ENCODE data around the gene LTA. TPM values are rescaled to one million over a fixed set of nuclear protein-coding genes. Genes with fewer than 3 reads are reported as not detected.

Gene LTA
- total RNA-seq, 2 donors from 2014 or later, result not detected

DNA sequence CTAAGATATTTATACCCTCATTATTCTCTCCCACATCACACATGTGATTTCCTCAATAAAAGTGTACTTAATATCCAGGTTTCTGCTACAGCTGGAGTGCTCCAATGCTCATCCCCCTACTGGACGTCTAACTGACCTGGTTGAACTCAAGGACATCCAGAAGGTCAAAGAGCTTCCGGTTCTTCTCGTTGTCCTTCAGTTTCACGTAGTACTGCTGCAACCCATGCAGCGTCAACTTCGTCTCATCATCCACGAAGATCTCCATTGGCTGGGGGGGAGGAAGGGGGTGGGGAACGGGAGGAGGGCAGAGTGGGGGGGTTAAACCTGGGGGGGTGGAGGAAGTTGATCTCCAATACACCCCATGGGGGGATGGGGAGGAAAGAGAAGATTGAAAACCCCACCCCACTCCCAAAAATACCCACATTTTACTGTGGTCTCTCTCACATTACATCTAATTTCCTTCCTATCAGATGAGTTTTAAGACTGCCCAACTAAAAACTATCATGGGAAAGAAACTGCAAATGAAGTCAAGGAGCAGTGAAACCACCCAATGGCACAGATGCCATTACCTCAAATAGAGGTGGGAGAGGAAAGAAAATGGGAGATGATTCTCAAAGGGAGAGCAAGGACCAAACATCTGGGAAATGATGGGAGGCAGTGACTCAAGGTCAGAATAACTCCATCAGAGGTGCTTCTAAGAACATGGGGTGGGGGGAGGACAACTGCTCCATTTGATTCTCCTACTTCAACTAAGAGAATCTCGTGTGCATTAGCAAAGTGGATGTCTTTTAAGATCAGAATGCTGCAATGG is 39.2 kb upstream of the LTA start:
- Histone ChIP-seq H3K4me1 (ENCODE audit: control insufficient read depth in 1 of 2, low read depth in 2 of 2) (no peaks in the 10 kb centered on the region), H3K36me3 (peaks cover 63% of the 10 kb centered on the region), H3K27ac (no peak overlapping the region), H3K4me3 (no peak overlapping the region), H3K9me3 (no peaks in the 10 kb centered on the region), H3K27me3 (replicated peaks; ENCODE audit: insufficient read depth) (no peaks in the 10 kb centered on the region)
- TF ChIP-seq, protein P1, sequence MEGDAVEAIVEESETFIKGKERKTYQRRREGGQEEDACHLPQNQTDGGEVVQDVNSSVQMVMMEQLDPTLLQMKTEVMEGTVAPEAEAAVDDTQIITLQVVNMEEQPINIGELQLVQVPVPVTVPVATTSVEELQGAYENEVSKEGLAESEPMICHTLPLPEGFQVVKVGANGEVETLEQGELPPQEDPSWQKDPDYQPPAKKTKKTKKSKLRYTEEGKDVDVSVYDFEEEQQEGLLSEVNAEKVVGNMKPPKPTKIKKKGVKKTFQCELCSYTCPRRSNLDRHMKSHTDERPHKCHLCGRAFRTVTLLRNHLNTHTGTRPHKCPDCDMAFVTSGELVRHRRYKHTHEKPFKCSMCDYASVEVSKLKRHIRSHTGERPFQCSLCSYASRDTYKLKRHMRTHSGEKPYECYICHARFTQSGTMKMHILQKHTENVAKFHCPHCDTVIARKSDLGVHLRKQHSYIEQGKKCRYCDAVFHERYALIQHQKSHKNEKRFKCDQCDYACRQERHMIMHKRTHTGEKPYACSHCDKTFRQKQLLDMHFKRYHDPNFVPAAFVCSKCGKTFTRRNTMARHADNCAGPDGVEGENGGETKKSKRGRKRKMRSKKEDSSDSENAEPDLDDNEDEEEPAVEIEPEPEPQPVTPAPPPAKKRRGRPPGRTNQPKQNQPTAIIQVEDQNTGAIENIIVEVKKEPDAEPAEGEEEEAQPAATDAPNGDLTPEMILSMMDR (IDR thresholded peaks at IDR 0.05), result no peak
- DNase-seq (ENCODE audit: low spot score), result no peak
- ATAC-seq (ENCODE audit: insufficient number of reproducible peaks, low FRiP score, low read depth), result no peak

DNA sequence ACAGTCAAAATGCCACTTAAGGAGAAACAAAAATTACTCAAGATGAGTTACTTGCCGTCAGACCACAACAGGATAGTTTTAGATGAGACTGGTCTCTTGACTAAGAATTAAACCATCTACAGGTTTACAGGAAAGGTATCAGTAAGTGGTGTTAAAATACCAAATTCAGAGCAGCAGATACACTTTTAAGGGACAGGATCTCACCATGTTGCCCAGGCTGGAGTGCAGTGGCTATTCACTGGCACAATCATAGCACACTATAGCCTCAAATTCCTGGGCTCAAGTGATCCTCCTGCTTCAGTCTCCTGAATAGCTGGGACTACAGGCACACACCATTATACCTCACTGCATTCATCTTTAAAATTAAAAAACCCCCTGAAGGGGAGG is 38.6 kb upstream of the LTA start:
- TF ChIP-seq, protein P1 (IDR thresholded peaks at IDR 0.05), result no peak
- Histone ChIP-seq H3K27ac (no peak overlapping the region), H3K4me1 (ENCODE audit: control insufficient read depth in 1 of 2, low read depth in 2 of 2) (peaks cover 0 to 2% of the 10 kb centered on the region in 2 donors), H3K27me3 (replicated peaks; ENCODE audit: insufficient read depth) (no peaks in the 10 kb centered on the region), H3K4me3 (no peak overlapping the region), H3K36me3 (peaks cover 67% of the 10 kb centered on the region), H3K9me3 (no peaks in the 10 kb centered on the region)
- DNase-seq (ENCODE audit: low spot score) (no peak), ATAC-seq (ENCODE audit: insufficient number of reproducible peaks, low FRiP score, low read depth) (no peak)

DNA sequence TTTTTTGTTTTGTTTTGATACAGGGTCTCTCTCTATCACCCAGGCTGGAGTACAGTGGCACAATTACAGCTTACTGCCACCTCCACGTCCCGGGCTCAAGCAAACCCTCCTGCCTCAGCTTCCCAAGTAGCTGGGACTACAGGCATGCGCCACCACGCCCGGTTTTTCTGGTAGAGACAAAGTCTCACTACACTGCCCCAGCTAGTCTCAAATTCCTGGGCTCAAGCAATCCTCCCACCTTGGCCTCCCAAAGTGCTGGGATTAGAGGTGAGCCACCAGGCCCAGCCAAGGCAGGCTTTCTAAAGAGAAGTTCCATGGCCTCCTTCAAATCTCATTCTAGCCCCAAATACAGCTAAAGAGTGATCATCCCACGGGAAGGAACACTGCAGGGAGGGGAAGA is 38.1 kb upstream of the LTA start:
- TF ChIP-seq, protein P1 (IDR thresholded peaks at IDR 0.05), result no peak
- ATAC-seq (ENCODE audit: insufficient number of reproducible peaks, low FRiP score, low read depth), result no peak
- H3K9me3 ChIP-seq, result no peaks in the 10 kb centered on the region
- H3K27ac ChIP-seq, result no peak overlapping the region
- DNase-seq (ENCODE audit: low spot score), result no peak
- no peaks in the 10 kb centered on the region for H3K27me3 ChIP-seq (replicated peaks; ENCODE audit: insufficient read depth)
- peaks cover 2 to 7% of the 10 kb centered on the region in 2 donors for H3K4me1 ChIP-seq (ENCODE audit: control insufficient read depth in 1 of 2, low read depth in 2 of 2)
- H3K4me3 ChIP-seq, result no peak overlapping the region
- H3K36me3 ChIP-seq, result peaks cover 73% of the 10 kb centered on the region

DNA sequence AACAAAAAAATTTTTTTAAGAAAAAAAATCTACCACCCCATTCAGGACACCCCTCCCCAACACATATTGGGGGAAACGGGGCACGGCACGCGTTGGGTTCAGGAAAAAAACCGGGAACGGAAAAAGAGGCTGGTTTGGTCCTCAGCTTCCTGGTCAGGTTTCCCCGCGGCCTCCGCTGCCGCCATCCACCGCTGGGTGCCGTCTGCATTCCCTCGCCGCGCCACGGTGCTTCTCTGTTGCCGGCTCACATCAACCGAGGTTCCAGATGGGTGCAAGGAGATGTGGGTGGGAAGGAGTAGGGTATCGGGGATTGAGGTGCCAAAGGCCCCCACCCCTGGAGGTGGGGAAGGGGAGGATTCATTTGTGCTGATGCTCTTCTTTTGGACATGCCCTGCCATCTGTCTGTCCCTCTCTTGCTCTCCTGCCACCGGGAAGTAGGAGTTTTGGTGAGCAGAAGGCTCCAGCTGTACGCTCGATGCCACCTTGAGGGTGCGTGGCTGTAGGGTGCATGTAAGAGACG is 37.5 kb upstream of the LTA start:
- DNase-seq (ENCODE audit: low spot score), result no peak
- H3K27me3 ChIP-seq (replicated peaks; ENCODE audit: insufficient read depth), result no peaks in the 10 kb centered on the region
- TF ChIP-seq, protein P1 (IDR thresholded peaks at IDR 0.05), result no peak
- no peaks in the 10 kb centered on the region for H3K9me3 ChIP-seq
- no peak overlapping the region for H3K4me3 ChIP-seq
- no peak for ATAC-seq (ENCODE audit: insufficient number of reproducible peaks, low FRiP score, low read depth)
- peaks cover 77% of the 10 kb centered on the region for H3K36me3 ChIP-seq
- peaks cover 7 to 13% of the 10 kb centered on the region in 2 donors for H3K4me1 ChIP-seq (ENCODE audit: control insufficient read depth in 1 of 2, low read depth in 2 of 2)
- no peak overlapping the region for H3K27ac ChIP-seq

DNA sequence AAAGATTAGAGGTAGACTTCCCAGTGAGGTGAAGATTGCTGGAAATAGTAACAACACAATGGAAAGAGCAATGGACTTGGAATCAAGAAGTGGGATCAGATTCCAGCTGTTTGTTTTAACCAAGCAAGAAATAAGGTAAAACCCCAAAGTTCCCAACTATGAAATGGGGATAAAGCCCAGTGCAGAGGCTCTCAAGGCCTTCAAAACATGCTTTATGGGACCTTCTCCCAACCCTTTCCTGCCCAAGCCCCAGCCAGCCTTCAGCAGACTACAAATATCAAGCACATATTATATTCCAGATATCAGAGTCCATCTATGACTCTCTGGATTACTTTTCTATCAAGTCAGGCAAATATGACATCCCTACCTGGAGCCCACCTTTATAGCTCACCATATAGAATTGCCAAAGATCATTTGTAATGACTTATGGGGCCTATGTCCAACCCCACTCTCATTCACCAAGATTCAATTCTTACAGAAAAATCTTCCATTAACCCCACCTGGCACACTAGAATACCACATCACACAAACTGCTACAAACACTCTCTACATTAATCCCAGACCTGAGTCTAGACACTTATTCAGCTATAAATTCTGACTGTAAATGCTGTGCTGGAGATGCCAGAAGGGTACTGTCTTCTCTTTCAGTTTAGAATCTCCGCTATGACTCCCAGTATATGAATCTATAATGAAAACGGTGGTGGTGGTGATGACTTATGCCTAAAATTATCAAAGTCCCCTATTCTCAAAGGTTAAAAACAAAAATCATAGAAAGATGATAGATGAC is 36.4 kb upstream of the LTA start:
- Histone ChIP-seq H3K4me1 (ENCODE audit: control insufficient read depth in 1 of 2, low read depth in 2 of 2) (peaks cover 19 to 25% of the 10 kb centered on the region in 2 donors), H3K9me3 (no peaks in the 10 kb centered on the region), H3K27ac (no peak overlapping the region), H3K27me3 (replicated peaks; ENCODE audit: insufficient read depth) (no peaks in the 10 kb centered on the region), H3K4me3 (no peak overlapping the region), H3K36me3 (peaks cover 71% of the 10 kb centered on the region)
- DNase-seq (ENCODE audit: low spot score) (no peak), ATAC-seq (ENCODE audit: insufficient number of reproducible peaks, low FRiP score, low read depth) (no peak)
- TF ChIP-seq, protein P1 (IDR thresholded peaks at IDR 0.05), result no peak

Measured in thoracic aorta (tissue), 2 donors.